ENCODE data around the gene TAX1BP1. TPM values are rescaled to one million over a fixed set of nuclear protein-coding genes. Genes with fewer than 3 reads are reported as not detected.

TAX1BP1 gene
- total RNA-seq, 1 donor from 2014 or later, result 133 TPM

- no peak for TF ChIP-seq CTCF (IDR thresholded peaks at IDR 0.05; ENCODE audit: insufficient read depth, low read depth, low read length)
- TF ChIP-seq EZH2 (IDR thresholded peaks at IDR 0.05; ENCODE audit: insufficient read depth, low read length), result no peak
- Histone ChIP-seq H3K27ac (ENCODE audit: low read depth, low read length) (no peak overlapping the region), H3K9me3 (ENCODE audit: insufficient read depth, low read depth, low read length) (no peaks in the 10 kb centered on the region), H2AFZ (ENCODE audit: low read depth, low read length) (no peak overlapping the region), H4K20me1 (ENCODE audit: insufficient read depth, low read length) (peaks cover 12% of the 10 kb centered on the region), H3K27me3 (ENCODE audit: insufficient read depth, low read length) (no peaks in the 10 kb centered on the region), H3K9ac (ENCODE audit: low read length) (no peak overlapping the region), H3K36me3 (ENCODE audit: insufficient read depth, low read length) (peaks cover 19% of the 10 kb centered on the region), H3K4me3 (ENCODE audit: insufficient read depth, low read depth, low read length) (no peak overlapping the region), H3K4me2 (ENCODE audit: low read length) (no peak overlapping the region), H3K4me1 (ENCODE audit: insufficient read depth, low read length) (no peaks in the 10 kb centered on the region), H3K79me2 (ENCODE audit: insufficient read depth, low read length) (no peaks in the 10 kb centered on the region)
- no peak overlapping the region for H3K4me3 Mint-ChIP-seq (ENCODE audit: unreplicated experiment)
- H3K27me3 Mint-ChIP-seq (ENCODE audit: low read depth, unreplicated experiment), result no peaks in the 10 kb centered on the region
- peaks cover 13% of the 10 kb centered on the region for H3K36me3 Mint-ChIP-seq (ENCODE audit: low read depth, unreplicated experiment)
- H3K27ac Mint-ChIP-seq (ENCODE audit: unreplicated experiment), result no peak overlapping the region
- H3K9me3 Mint-ChIP-seq (ENCODE audit: unreplicated experiment), result no peaks in the 10 kb centered on the region
- H3K4me1 Mint-ChIP-seq (ENCODE audit: low read depth, unreplicated experiment), result no peaks in the 10 kb centered on the region
- no peak for DNase-seq (ENCODE audit: low read depth)
- FAIRE-seq, result no peak
These were observed 95.4 kb downstream of the TAX1BP1 start for GRCh38 chr7:27835376-27835775.

GRCh38 chr7:27836536-27836935, 96.6 kb downstream of the TAX1BP1 start:
- DNase-seq (ENCODE audit: low read depth) (no peak), FAIRE-seq (no peak)
- Mint-ChIP-seq H3K36me3 (ENCODE audit: low read depth, unreplicated experiment) (peaks cover 13% of the 10 kb centered on the region), H3K4me1 (ENCODE audit: low read depth, unreplicated experiment) (no peaks in the 10 kb centered on the region), H3K27ac (ENCODE audit: unreplicated experiment) (no peak overlapping the region), H3K27me3 (ENCODE audit: low read depth, unreplicated experiment) (no peaks in the 10 kb centered on the region), H3K4me3 (ENCODE audit: unreplicated experiment) (no peak overlapping the region), H3K9me3 (ENCODE audit: unreplicated experiment) (no peaks in the 10 kb centered on the region)
- H3K36me3 ChIP-seq (ENCODE audit: insufficient read depth, low read length), result peaks cover 18% of the 10 kb centered on the region
- H3K4me2 ChIP-seq (ENCODE audit: low read length), result no peak overlapping the region
- no peaks in the 10 kb centered on the region for H3K9me3 ChIP-seq (ENCODE audit: insufficient read depth, low read depth, low read length)
- no peaks in the 10 kb centered on the region for H3K27me3 ChIP-seq (ENCODE audit: insufficient read depth, low read length)
- H2AFZ ChIP-seq (ENCODE audit: low read depth, low read length), result no peak overlapping the region
- TF ChIP-seq EZH2 (IDR thresholded peaks at IDR 0.05; ENCODE audit: insufficient read depth, low read length) (no peak), CTCF (IDR thresholded peaks at IDR 0.05; ENCODE audit: insufficient read depth, low read depth, low read length) (no peak)
- no peak overlapping the region for H3K4me3 ChIP-seq (ENCODE audit: insufficient read depth, low read depth, low read length)
- no peak overlapping the region for H3K9ac ChIP-seq (ENCODE audit: low read length)
- H4K20me1 ChIP-seq (ENCODE audit: insufficient read depth, low read length), result peaks cover 10% of the 10 kb centered on the region
- no peaks in the 10 kb centered on the region for H3K4me1 ChIP-seq (ENCODE audit: insufficient read depth, low read length)
- no peaks in the 10 kb centered on the region for H3K79me2 ChIP-seq (ENCODE audit: insufficient read depth, low read length)
- H3K27ac ChIP-seq (ENCODE audit: low read depth, low read length), result no peak overlapping the region

GRCh38 chr7:27839099-27839498, 99.1 kb downstream of the TAX1BP1 start:
- Histone ChIP-seq H3K27me3 (ENCODE audit: insufficient read depth, low read length) (no peaks in the 10 kb centered on the region), H3K9me3 (ENCODE audit: insufficient read depth, low read depth, low read length) (no peaks in the 10 kb centered on the region), H3K9ac (ENCODE audit: low read length) (no peak overlapping the region), H4K20me1 (ENCODE audit: insufficient read depth, low read length) (peaks cover 3% of the 10 kb centered on the region), H2AFZ (ENCODE audit: low read depth, low read length) (no peak overlapping the region), H3K4me2 (ENCODE audit: low read length) (no peak overlapping the region), H3K4me1 (ENCODE audit: insufficient read depth, low read length) (no peaks in the 10 kb centered on the region), H3K36me3 (ENCODE audit: insufficient read depth, low read length) (peaks cover 4% of the 10 kb centered on the region), H3K79me2 (ENCODE audit: insufficient read depth, low read length) (no peaks in the 10 kb centered on the region), H3K27ac (ENCODE audit: low read depth, low read length) (no peak overlapping the region), H3K4me3 (ENCODE audit: insufficient read depth, low read depth, low read length) (no peak overlapping the region)
- DNase-seq (ENCODE audit: low read depth) (no peak), FAIRE-seq (no peak)
- Mint-ChIP-seq H3K36me3 (ENCODE audit: low read depth, unreplicated experiment) (peaks cover 13% of the 10 kb centered on the region), H3K4me3 (ENCODE audit: unreplicated experiment) (no peak overlapping the region), H3K4me1 (ENCODE audit: low read depth, unreplicated experiment) (no peaks in the 10 kb centered on the region), H3K27me3 (ENCODE audit: low read depth, unreplicated experiment) (no peaks in the 10 kb centered on the region), H3K9me3 (ENCODE audit: unreplicated experiment) (no peaks in the 10 kb centered on the region), H3K27ac (ENCODE audit: unreplicated experiment) (no peak overlapping the region)
- TF ChIP-seq EZH2 (IDR thresholded peaks at IDR 0.05; ENCODE audit: insufficient read depth, low read length) (no peak), CTCF (IDR thresholded peaks at IDR 0.05; ENCODE audit: insufficient read depth, low read depth, low read length) (no peak)
